K562 (cell line): ENCODE results near the gene ZNF408. TPM values are rescaled to one million over a fixed set of nuclear protein-coding genes. Genes with fewer than 3 reads are reported as not detected.
A peak's percentile ranks its signal among the peaks of the same experiment; 100 is the strongest.

Experiments
- ATAC-seq: fragments of 200-7000 bp; cut with Tn5 transposase; 3 replicates; pipeline ENCODE4 v1.9.1; 2020; ENCODE audit warnings: moderate library complexity
- BruUV-seq: library from RNA; stranded (reverse); fragments of 400-500 nt; replicated peaks from 2 replicates; lab custom pipeline; 2021; lab: Mats Ljungman, UMichigan
- CTCF ChIA-PET: fragments of 300-600 bp; formaldehyde crosslinking; extraction: SDS; loops from one replicate; lab custom pipeline; 2021; ENCODE audit warnings: low intra/inter-chr PET ratio; lab: Yijun Ruan, JAX
- POLR2A ChIA-PET: fragments of 300-600, 350-650 bp; sonication (Branson Sonifier 250); formaldehyde crosslinking; extraction: SDS; loops from one replicate; lab custom pipeline; 2021; ENCODE audit warnings: antibody characterized with exemption, inconsistent platforms; lab: Yijun Ruan, JAX
- DNase-seq, 4 experiments: peaks; one replicate each; pipeline versions ENCODE4 v3.0.0 to v3.0.0-alpha.2; 2011 to 2018; ENCODE audit warnings: low spot score in 3 of 4, mixed read lengths in 3 of 4; ENCODE audit errors: extremely low read depth in 1 of 4
- FAIRE-seq: peaks from 2 replicates; lab custom pipeline; 2011; peaks lifted over from hg19 to GRCh38; lab: Jason Lieb, UNC
- H2AFZ ChIP-seq: 2 replicates; pipeline ENCODE4 v1.6.0; 2011; ENCODE audit warnings: low read depth, low read length, control low read depth, inconsistent platforms
- H3K27ac ChIP-seq: fragments of 200-600 bp; 3 replicates; pipeline ENCODE4 v1.8.0; 2011; ENCODE audit warnings: low read depth, mild to moderate bottlenecking, control low read depth, inconsistent platforms, low read length, moderate library complexity, mixed read lengths; ENCODE audit errors: extremely low read depth
- H3K27me3 ChIP-seq, 2 experiments: fragments of 300-600 bp in 1 of 2; 2 replicates in 1 of 2; 3 replicates in 1 of 2; pipeline versions ENCODE4 v1.6.0 to v1.8.0; 2011; ENCODE audit warnings: inconsistent platforms in 2 of 2, low read length in 2 of 2, mild to moderate bottlenecking in 1 of 2, mixed read lengths in 1 of 2, moderate library complexity in 1 of 2; ENCODE audit not compliant: control insufficient read depth in 2 of 2, insufficient read depth in 2 of 2
- H3K36me3 ChIP-seq: fragments of 300-600 bp; 3 replicates; pipeline ENCODE4 v1.8.0; 2011; ENCODE audit warnings: mild to moderate bottlenecking, low read length, inconsistent platforms; ENCODE audit not compliant: control insufficient read depth, insufficient read depth
- H3K4me1 ChIP-seq, 2 experiments: fragments of 200-600 bp in 1 of 2; replicated peaks in 1 of 2; 2 replicates in 1 of 2; 3 replicates in 1 of 2; pipeline versions ENCODE4 v1.5.1 to v1.8.0; 2011; ENCODE audit warnings: inconsistent platforms in 2 of 2, low read length in 2 of 2, mild to moderate bottlenecking in 1 of 2, mixed read lengths in 1 of 2, moderate library complexity in 1 of 2; ENCODE audit not compliant: control insufficient read depth in 2 of 2, insufficient read depth in 2 of 2
- H3K4me2 ChIP-seq: 2 replicates; pipeline ENCODE4 v1.6.1; 2011; ENCODE audit warnings: low read length, control low read depth, inconsistent platforms, mixed read lengths; ENCODE audit not compliant: insufficient read depth
- H3K4me3 ChIP-seq: fragments of 200-600 bp; sonication (generic), shearing (Covaris generic); 2 replicates; pipeline ENCODE4 v1.5.1; 2016; ENCODE audit warnings: control low read depth, inconsistent platforms
- H3K79me2 ChIP-seq: fragments of 200-600 bp; 3 replicates; pipeline ENCODE4 v1.8.0; 2011; ENCODE audit warnings: low read length, inconsistent platforms; ENCODE audit not compliant: control insufficient read depth, insufficient read depth
- H3K9ac ChIP-seq, 2 experiments: 2 replicates each; pipeline versions ENCODE4 v1.6.0 to v1.6.1; 2011; ENCODE audit warnings: low read depth in 2 of 2, low read length in 2 of 2, control low read depth in 1 of 2, inconsistent platforms in 1 of 2, mild to moderate bottlenecking in 1 of 2, mixed read lengths in 1 of 2; ENCODE audit not compliant: insufficient read depth in 1 of 2
- H3K9me1 ChIP-seq: one replicate; pipeline ENCODE4 v1.6.0; 2011; ENCODE audit warnings: inconsistent platforms, mild to moderate bottlenecking, low read length, moderate library complexity; ENCODE audit not compliant: control insufficient read depth, insufficient read depth
- H3K9me3 ChIP-seq: replicated peaks from 2 replicates; pipeline ENCODE4 v1.5.1; 2011; ENCODE audit warnings: low read depth, low read length, inconsistent platforms; ENCODE audit not compliant: control insufficient read depth, insufficient read depth
- H4K20me1 ChIP-seq: replicated peaks from 2 replicates; pipeline ENCODE4 v1.6.1; 2011; ENCODE audit warnings: low read length, inconsistent platforms, mixed read lengths; ENCODE audit not compliant: control insufficient read depth, insufficient read depth
- CEBPB ChIP-seq: fragments of 450-650 bp; IDR thresholded peaks from 2 replicates; pipeline ENCODE4 v1.6.1; 2016; ENCODE audit warnings: missing genetic modification characterization, missing compliant biosample characterization
- CEBPG ChIP-seq, 3 experiments: fragments of 200-800 bp in 1 of 3; sonication (Bioruptor generic) in 1 of 3; sonication (generic) in 1 of 3; formaldehyde crosslinking in 1 of 3; IDR thresholded peaks in 2 of 3; conservative IDR thresholded peaks in 1 of 3; 2 replicates each; pipeline versions ENCODE4 v1.6.1 to v1.8.0; 2016 to 2022; ENCODE audit warnings: missing compliant biosample characterization in 2 of 3, missing genetic modification characterization in 2 of 3, mild to moderate bottlenecking in 1 of 3, missing genetic modification reagents in 1 of 3
- MECOM ChIP-seq: fragments of 250-450 bp; sonication (Bioruptor Pico); IDR thresholded peaks from 2 replicates; pipeline ENCODE4 v1.8.0; 2022; ENCODE audit warnings: inconsistent platforms
- POLR2B ChIP-seq: fragments of 450-650 bp; IDR thresholded peaks from 2 replicates; pipeline ENCODE4 v1.6.1; 2018; ENCODE audit warnings: low read depth; ENCODE audit not compliant: partially characterized antibody
- SNRNP70 ChIP-seq: fragments of 200-400 bp; formaldehyde crosslinking; optimal IDR thresholded peaks from 2 replicates; pipeline ENCODE3; 2017; ENCODE audit warnings: low read depth, low read length
- WGBS: fragments of 100-300 bp; shearing (Covaris generic); methylation state at CpG from one replicate; pipeline ENCODE4 v1.1.6; 2016; ENCODE audit warnings: low coverage, mixed read lengths; ENCODE audit not compliant: insufficient coverage; ENCODE audit errors: missing lambda C conversion rate; 5-methylcytosine and 5-hydroxymethylcytosine counted together
- in situ Hi-C: fragments of 300-500 bp; cut with MboI; formaldehyde crosslinking; loops from 4 replicates; pipeline ENCODE4 v1.15.0; 2018; ENCODE audit warnings: inconsistent platforms, mixed read lengths
- intact Hi-C: fragments of 100-400 bp; cut with micrococcal nuclease; formaldehyde crosslinking; loops from 2 replicates; pipeline ENCODE4 v1.14.2; 2022
- polyA plus RNA-seq, 8 experiments: library from polyadenylated mRNA; depleted of rRNA in 4 of 8; stranded (reverse) in 5 of 8; unstranded in 3 of 8; fragments of >200 nt; fragmentation: Nextera tagmentation in 2 of 8; fragmentation: Illumina TruSeq in 1 of 8; extraction: Ambion mirVana in 2 of 8; extraction: Trizol in 1 of 8; gene quantifications; 2 replicates each; pipeline versions ENCODE4 v1.2.1 to v1.2.3, GENCODE V29; 2011 to 2014; ENCODE audit warnings: inconsistent platforms in 1 of 8, missing spikeins in 1 of 8
- total RNA-seq, 7 experiments: library from RNA; depleted of rRNA in 6 of 7; stranded (reverse); fragments of >200 nt in 6 of 7; fragmentation: Illumina TruSeq in 2 of 7; extraction: Trizol in 2 of 7; gene quantifications; 2 replicates each; pipeline versions ENCODE4 v1.2.1 to v1.2.3, GENCODE V29; 2011 to 2021; ENCODE audit warnings: low replicate concordance in 1 of 7

Gene ZNF408
- total and polyA plus RNA-seq, 9 of the 15 experiments (the other 6 are each of a cell fraction or from before 2014, with no cell fraction given) = 0.15 to 18.4 (median 7.4) TPM

DNA sequence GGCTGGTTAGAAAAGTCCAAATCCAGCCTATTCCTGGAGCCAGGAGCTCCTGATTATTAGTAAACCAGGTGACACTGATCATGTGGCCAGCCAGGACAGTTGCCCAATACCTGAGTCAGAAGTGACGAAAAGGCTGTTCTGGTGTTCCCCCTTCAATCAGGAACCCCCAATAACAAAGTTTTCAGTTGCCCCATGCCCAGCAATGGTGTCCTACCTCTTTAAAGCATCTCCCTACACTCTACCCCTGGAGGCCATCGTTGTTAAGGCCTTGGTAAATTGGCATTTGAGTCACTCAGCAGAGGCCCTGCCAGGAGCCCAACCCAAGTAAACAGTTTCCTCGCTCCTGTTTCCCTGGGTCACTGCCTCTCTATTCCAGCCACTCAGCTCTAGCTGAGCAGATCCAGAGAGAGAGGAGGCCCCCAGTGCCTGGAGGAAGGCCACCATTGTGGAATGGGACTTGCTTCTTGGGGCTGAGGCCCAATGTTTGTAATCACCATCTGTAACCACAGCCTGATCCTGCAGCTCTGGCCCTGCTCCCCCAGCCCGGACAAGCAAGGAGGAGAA, 25.5 kb upstream of the ZNF408 start:
- no peak for DNase-seq
- H3K27me3 ChIP-seq = no peaks in the 10 kb centered on the region
- BruUV-seq = no TSS peak
- intact Hi-C loops = no loop called here
- H3K9me3 ChIP-seq = no peaks in the 10 kb centered on the region
- in situ Hi-C loops = no loop called here
- H3K27ac ChIP-seq = no peak overlapping the region
- WGBS = 67% methylated on average over 3 of the region's 4 CpGs
- no peak for TF ChIP-seq MECOM
- no peak for TF ChIP-seq SNRNP70
- TF ChIP-seq CEBPB = peak; percentile 58; the same call in 1 of the 2 replicates
- TF ChIP-seq CEBPG (CRISPR knock-in tag; IDR thresholded peaks at IDR 0.05) = no peak
- TF ChIP-seq CEBPG (tag; conservative IDR thresholded peaks at IDR 0.05 in 1 of 2, IDR thresholded peaks at IDR 0.05 in 1 of 2) = 0 out of 4 replicates have a peak, but pooled peaks of 1 of the 2 experiments have one; percentile 22
- TF ChIP-seq POLR2B = peak; percentile 2
- TF ChIP-seq, all 486 proteins: peak for 3
- Histone ChIP-seq H4K20me1 (no peaks in the 10 kb centered on the region), H3K36me3 (peaks cover 52% of the 10 kb centered on the region; the same call in 2 of the 3 replicates), H3K4me2 (no peak overlapping the region), H3K4me3 (no peak overlapping the region), H3K9me1 (peaks cover 5% of the 10 kb centered on the region), H3K9ac (peak overlapping the region in 1 of 2 experiments; percentile 43; a peak in 1 of 4 replicates), H2AFZ (no peak overlapping the region), H3K4me1 (peaks cover 0 to 4% of the 10 kb centered on the region in 2 experiments; a peak in 1 of 5 replicates), H3K79me2 (no peaks in the 10 kb centered on the region)
- ATAC-seq = peak; percentile 6; the same call in 2 of the 3 replicates
- ChIA-PET POLR2A (interaction anchor here (0.7 to 2.1 kb wide), 12 partner anchors 9 to 172 kb away, joined by 3 to 9 read pairs (median 4); partner anchors contain the start of genes ARHGAP1 and ZNF408), CTCF (no interaction called here)
- FAIRE-seq = no peak
